GM21381 (cell line): ENCODE measurements around the gene CD2AP.
"Not testable (repeated sequence)": the region's sequence is repeated elsewhere in the genome, so short reads cannot be mapped to it uniquely, and the experiment has no call there.

Experiments
- ATAC-seq: cut with Tn5 transposase; IDR thresholded peaks from one replicate; pipeline ENCODE4 v1.9.1; 2021; ENCODE audit warnings: mild to moderate bottlenecking, moderate library complexity; ENCODE audit not compliant: unreplicated experiment

The CD2AP gene

DNA sequence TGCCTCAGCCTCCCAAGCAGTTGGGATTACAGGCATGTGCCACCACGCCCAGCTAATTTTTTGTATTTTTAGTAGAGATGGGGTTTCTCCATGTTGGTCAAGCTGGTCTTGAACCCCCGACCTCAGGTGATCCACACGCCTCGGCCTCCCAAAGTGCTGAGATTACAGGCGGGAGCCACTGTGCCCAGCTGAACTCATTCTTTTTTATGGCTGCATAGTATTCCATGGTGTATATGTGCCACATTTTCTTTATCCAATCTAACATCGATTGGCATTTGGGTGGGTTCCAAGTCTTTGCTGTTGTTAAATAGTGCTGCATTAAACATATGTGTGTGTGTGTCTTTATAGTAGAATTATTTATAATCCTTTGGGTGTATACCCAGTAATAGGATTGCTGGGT, 78.9 kb downstream of the CD2AP start:
- not testable (repeated sequence) for ATAC-seq

DNA sequence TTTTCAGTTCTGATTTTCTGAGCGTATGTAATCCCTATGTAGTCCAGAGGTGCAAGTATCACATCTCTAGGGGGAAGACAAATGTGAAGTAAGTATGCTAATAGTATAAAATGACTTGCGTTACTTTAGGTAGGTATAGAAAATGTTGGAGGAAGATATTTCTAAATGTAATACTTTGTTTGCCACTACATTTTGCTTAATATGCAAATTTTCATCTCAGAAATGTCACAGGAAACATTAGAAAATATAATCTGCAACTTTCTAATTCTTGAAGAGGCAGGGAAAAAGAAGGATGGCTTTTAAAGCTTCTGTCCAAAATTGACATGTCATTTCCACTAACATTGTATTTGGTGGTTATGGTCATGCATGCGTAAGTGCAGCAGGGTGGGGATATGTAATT, 85.6 kb downstream of the CD2AP start:
- ATAC-seq = no peak

DNA sequence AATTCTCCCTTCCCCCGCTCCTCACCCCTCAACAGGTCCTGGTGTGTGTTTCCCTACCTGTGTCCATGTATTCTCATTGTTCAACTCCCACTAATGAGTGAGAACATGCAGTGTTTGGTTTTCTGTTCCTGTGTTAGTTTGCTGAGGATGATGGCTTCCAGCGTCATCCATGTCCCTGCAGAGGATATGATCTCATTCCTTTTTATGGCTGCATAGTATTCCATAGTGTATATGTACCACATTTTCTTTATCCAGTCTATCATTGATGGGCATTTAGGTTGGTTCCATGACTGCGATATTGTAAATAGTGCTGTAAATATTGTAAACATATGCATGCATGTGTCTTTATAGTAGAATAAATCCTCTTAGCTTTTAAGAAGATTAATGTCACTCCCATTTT, 89.0 kb downstream of the CD2AP start:
- ATAC-seq = not testable (repeated sequence)

DNA sequence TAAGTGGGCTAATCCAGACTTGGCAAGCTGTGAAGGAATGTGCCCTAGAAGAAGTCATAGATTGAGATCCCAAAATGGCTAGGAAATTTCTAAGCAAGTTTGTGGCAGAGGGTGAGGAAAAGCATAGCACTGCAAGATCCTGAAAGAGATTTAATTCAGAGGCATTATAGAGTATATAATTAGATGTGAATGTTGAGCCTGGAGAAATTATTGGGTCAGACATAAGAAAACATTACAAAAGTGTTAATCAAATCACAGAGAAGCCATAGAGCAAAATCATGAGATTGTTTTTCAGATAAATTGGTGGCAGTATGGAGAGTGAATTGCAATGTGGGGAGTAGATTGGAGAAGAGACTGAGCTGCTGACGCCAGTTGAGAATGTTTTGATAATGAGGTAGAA, 90.0 kb downstream of the CD2AP start:
- no peak for ATAC-seq

DNA sequence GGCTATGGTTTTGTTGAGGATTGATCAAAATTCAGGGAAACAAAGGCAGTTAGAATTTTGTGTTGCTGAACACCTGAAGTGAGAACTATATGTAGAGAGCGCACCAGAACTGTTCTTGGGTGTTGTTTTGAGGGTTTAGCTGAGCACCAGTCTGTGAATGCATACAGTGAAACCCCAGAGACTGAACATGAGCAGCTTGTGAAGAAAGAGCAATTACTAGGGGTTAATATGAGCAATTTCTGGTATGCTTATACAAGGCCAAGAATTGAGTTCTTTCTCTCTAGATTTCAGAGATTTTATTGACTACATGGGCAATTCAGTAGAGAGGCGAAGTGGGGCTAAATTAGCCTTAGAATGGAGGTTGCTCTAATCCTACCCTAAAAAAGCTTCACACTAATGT, 93.9 kb downstream of the CD2AP start:
- ATAC-seq = no peak

DNA sequence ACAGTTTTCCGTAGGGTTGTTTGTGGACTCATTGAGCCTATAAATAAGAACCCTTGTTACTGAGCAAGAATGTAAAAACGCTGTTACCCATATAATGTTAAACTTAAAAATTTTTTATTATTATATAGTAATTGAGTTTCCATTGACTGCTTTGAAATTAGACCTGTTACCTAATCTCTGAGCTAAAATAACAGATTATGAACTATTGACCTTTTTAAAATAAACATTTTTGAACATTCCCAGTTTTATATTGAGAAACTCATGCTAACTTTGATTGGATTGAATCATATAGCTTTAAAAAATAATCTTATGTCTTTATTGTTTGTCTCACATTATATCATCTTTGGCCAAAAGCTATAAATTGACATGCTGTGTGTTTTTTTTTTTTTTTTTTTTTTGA, 95.5 kb downstream of the CD2AP start:
- no peak for ATAC-seq

DNA sequence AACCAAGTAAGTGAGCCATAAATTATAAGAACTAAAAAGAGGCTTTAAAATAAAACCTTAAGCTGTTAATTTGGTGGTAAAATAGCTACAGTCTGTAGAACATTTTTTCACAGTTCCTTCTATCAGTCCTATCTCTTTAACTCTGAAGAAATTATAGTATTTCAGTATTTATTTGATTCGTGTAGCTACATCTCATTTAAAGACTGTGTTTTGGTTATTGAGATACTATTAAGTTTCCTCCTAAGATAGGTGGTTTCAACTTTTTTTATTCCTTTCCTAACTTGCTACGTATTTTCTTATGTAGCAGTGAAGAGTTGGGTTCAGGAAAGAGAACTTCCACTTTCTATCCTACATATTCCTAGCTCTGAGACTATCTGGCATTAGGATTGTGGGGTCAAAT, 97.2 kb downstream of the CD2AP start:
- ATAC-seq = no peak

DNA sequence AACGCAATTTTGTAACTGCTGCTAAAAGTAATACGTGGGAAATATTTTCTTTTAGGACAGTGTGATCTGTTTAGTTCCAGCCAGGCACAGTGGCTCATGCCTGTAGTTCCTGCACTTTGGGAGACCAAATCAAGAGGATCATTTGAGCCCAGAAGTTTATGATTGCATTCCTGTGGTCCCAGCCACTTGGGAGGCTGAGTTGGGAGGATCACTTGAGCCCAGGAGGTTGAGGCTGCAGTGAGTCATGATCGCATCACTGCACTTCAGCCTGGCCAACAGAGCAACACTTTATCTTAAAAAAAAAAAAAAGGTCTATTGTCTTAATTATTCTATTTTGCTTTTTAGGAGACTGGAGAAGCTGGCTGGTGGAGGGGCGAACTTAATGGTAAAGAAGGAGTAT, 101.5 kb downstream of the CD2AP start:
- no peak for ATAC-seq

DNA sequence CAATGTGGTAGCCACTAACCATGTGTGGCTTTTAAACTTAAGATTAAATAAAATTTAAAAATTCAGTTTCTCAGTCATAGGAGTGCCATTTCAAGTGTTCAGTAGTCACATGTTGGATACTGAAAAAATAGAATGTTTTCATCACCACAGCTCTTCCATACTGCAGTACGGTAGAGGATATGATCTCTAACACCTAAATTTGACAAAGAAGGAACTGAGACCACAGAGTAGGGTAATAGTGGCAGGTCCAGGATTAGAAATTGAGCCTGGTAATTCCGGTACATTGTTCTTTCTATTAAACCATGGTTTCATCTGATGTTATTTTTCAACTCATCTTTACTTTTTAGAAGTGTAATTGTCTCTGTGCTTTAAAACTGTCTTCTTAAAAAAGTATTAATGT, 104.0 kb downstream of the CD2AP start:
- ATAC-seq = peak; percentile 93

DNA sequence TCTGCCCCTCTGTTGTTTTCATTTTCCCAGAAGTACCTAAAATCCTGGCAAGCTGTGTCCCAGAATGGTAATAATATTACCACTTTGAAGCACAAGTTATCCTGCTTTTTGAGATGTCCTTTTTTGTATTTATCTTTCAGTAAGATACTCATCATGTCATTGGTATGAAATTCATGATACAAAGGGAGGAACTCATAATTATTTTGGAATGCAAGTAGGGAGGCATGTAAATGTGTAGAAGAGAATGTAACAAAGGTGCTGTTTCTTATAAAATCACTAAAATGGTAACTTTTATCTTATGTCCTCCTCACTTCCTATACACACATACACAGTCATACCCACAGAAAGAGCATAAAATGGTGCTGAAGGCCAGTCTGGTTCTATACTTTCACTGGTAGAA, 109.9 kb downstream of the CD2AP start:
- ATAC-seq = no peak

DNA sequence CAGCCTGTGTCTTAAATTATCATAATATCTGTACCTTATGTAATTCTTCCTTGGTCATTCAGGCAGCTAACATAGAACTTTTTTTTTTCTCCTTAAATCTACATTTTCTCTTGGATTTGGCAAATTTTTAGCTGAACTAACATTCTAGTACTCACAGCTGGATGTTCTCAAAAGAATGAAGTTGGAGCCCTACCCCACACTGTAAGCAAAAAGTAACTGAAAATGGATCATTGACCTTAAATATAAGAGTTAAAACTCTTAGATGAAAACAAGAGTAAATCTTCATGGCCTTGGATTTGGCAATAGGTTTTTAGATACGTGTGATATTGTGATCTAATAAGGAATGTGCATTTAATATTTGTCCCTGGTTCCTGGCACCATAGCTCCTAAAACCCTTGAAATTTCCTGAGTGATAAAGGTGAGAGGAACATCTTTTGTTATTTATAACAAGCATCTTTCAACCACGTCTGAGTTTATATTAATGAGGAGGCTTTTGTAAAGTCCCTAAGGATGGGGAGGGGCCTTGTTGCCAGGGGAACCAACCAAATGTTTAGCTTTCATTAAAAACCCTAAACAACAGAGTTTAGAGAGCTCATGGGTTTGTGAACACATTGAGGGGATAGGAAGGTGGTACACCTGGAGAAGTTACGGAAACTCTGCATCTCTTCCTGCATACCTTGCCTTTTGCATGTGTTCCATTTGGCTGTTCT, 114.7 kb downstream of the CD2AP start:
- ATAC-seq = no peak

DNA sequence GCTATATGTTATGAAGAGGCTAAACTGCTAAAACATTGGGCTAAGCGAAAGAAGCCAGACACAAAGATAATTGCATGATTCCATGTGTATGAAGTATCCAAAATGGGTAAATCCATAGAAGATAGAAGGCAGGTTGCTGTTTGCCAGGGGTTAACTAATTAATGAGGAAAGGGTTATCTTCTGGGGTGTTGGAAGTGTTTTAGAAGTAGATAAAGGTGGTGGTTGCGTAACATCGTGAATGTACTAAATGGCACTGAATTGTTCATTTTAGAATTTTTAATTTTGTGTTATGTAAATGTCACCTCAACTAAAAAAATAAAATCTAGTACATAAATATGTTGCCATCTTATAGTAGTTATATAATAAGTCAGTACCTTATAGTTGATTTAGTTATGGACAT, 116.4 kb downstream of the CD2AP start:
- no peak for ATAC-seq

DNA sequence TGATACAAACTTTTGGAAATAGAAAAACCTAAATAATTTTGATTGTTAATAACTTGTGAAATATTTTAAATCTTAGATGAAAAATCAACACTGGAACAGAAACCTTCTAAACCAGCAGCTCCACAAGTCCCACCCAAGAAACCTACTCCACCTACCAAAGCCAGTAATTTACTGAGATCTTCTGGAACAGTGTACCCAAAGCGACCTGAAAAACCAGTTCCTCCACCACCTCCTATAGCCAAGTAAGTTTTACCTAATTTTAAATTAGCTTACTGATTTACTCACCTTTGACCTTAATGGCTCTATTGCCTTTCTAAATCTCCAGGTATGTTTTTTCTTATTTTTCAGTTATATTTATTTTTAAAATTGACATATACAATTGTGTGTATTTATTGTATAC, 118.2 kb downstream of the CD2AP start:
- no peak for ATAC-seq

DNA sequence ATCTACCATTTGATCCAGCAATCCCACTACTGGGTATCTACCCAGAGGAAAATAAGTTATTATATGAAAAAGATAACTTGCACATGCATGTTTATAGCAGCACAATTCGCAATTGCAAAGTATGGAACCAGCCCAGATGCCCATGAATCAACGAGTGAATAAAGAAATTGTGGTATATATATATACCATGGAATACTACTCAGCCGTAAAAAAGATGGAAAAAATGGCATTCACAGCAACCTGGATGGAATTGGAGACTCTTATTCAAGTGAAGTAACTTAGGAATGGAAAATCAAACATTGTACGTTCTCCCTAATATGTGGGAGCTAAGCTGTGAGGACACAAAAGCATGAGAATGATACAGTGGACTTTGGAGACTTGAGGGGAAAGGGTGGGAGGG, 120.8 kb downstream of the CD2AP start:
- no peak for ATAC-seq

DNA sequence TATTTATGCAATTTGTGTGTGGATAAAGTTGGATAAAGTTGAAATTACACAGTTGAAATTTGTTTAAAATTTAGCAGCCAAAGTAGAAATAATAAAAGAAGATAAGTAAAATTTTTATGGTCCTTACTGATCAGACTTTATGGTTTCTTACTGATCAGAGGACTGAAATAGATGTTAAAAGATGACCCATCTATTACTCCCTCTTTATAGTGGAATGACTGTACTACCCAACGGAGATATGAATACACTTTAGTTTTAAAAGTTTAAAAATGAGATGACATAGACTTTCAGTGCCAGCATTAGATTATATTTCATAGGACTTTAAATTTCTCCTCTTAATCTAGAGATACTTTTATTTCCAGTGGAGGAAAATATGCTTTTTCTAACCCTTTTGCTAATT, 121.9 kb downstream of the CD2AP start:
- ATAC-seq = no peak

DNA sequence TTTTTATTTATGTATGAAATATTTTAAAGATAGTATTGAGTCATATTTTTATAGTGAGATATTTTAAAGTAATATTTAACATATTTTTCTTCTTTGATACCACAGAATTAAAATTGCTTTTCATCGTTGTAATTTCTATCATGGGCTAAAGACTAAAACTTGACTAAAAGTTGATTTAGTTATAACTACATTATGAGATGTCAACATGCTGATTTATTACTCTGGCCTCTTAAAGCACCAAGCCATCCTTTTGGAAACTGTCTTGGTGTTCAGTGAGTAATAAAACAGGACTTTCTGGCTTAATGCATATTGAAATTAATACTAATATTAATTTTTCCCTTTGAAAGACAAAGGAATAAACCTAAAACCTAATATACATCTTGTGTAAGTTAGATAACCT, 125.6 kb downstream of the CD2AP start:
- ATAC-seq = no peak

DNA sequence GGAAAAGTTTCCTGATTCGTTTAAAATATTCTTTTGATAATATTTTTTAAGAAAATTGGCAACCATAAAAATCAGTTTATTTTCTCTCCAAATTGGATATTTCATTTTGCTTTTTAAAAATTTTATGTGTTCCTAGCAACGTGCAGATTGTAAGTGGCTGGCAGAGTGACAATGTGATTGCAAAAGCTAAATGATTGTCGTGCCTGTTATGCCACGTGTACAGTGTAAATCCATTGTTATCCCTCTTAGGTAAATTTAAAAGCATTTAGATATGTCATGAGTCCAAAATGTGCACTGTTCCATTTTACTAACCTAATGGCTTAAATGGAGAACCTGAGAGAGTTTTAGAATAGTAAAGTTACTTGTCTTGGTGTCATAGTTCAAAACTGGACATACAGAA, 126.4 kb downstream of the CD2AP start:
- ATAC-seq = no peak

DNA sequence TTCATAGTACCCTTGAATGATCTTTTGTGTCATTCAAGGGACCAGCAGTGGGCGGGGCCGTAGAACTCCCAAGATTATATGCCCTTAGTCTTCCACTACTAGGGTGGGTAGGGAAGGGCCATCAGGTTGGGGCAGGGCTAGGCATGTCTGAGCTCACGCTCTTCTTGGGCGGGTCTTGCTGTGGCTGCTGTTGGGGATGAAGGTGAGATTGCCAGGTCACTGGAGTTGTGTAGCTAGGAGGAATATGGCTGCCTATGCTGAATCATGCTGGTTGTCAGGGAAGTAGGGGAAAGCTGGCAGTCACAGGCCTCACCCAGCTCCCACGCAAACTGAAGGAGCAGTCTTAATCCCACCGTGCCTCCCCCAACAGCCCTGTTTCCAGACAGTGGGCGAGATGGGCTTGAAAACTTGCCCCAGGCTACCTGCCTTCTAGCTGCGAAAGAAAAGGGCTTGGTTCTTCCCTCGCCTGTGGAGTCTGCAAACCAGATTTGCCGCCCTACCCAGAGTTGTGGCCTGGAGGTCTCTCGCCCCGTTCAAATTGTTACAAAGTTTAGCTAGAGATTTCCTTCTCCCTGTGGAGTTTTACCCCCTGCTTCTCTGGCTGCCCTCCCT, 144.4 kb downstream of the CD2AP start:
- no peak for ATAC-seq

DNA sequence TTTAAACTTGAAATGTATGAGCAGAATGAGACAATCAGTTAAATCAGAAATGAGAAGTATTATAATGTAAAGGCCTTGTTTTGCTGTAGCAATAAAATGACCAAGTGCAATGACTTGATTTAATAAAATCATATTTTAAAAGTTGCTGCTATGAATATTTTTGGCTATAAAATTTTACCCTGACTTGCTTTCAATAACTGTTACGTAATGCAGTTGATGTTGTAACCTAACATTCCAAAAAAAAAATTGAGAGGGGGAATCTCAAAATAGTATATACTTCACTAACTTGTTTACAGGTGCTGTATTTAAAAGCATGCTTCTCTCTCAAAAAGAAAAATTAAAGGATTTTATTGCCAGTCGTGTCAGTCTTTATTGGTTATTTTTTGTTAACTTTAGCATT, 149.2 kb downstream of the CD2AP start:
- no peak for ATAC-seq

DNA sequence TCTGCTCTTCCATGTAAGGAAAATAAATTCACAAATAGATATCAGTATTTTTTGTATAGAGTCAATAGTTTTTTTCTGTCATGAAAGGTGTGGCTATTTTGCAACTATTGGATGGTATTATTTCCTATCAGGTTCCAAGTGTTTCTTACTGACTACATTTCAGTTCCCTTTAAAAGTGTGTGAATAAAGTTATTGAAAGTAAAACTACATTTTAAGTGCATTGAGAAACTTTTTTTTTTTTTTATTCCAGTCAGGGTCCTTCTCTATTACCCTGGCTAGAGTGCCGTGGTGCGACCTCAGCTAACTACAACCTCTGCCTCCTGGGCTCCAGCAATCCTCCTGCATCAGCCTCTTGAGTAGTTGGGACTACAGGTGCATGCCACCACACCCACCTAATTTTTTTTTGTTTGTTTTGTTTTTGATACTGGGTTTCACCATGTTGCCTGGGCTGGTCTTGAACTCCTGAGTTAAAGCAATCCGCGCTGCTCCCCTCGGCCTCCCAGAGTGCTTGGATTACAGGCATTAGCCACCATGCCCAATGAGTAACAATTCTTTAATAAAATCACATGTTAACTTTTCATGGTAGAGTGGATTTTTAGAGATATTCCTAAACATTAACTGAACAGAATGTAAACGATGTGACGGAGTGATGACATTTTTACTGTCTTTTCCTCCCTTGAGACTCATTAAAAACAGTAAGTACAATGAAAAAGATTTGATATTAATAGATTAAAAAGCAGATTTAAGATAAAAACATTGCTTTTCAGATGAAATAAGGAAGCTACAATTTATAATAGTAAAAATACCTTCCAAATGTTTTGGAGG, 151.1 kb downstream of the CD2AP start:
- ATAC-seq = no peak

DNA sequence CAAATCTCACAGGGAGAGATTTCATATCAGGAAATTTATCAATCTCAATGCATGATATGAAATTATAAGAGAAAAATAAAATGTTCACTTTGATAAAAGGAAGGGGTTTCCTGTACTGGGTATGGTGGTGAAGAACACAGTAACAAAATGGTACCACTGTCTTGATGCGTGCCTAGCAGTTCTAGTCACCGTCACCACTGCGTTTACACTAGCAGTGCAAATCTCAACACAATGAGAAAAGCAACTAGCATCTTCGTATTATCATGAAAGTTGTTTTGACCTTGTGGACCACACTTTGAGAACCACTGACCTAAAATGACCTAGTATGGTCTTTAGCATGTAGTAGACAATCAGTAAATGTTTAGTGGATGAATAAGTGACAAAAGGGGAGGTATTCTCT, 152.4 kb downstream of the CD2AP start:
- ATAC-seq = no peak

DNA sequence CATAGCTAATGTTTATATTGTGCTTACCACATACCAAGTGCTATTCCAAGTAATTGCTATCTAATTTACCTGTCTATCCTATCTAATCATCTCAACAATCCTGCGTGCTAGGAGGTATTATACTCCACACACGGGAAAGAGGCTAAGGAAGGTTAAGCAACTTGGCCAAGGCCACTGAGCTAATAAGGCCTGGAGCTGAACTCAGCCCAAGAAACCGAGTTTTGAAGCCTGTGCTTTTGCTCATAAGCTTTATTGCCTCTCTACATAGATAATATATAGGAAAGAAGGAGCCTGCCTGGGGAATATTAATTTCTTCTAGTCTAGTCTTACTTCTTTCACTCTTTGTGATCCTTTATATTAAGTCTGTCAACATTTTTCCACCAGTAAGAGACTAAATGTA, 153.0 kb downstream of the CD2AP start:
- ATAC-seq = no peak
